CD4-positive, alpha-beta memory T cell (primary cell): ENCODE results near the gene ACD. TPM values are rescaled to one million over a fixed set of nuclear protein-coding genes. Genes with fewer than 3 reads are reported as not detected.
A peak's percentile ranks its signal among the peaks of the same experiment; 100 is the strongest.

Source experiments
- CTCF ChIA-PET: fragments of 350-600 bp; sonication (Branson Sonifier 250); formaldehyde crosslinking; loops from one replicate; lab custom pipeline; 2021; ENCODE audit warnings: inconsistent platforms; ENCODE audit not compliant: partially characterized antibody; lab: Charles Lee
- POLR2A ChIA-PET: fragments of 350-600 bp; sonication (Branson Sonifier 250); formaldehyde crosslinking; loops from one replicate; lab custom pipeline; 2021; ENCODE audit not compliant: partially characterized antibody; lab: Charles Lee
- DNase-seq, 5 donors: peaks; one replicate each; pipeline versions ENCODE4 v3.0.0 to v3.0.0-alpha.2; 2020 to 2022; ENCODE audit warnings: mixed read lengths in 1 of 5
- H3K27ac ChIP-seq: one replicate; pipeline ENCODE4 v1.7.0; 2013; ENCODE audit warnings: low read depth, low read length
- H3K27me3 ChIP-seq: 2 replicates; pipeline ENCODE4 v1.7.0; 2013; ENCODE audit warnings: mild to moderate bottlenecking, low read length, moderate library complexity; ENCODE audit not compliant: insufficient read depth
- H3K36me3 ChIP-seq: 2 replicates; pipeline ENCODE4 v1.7.0; 2013; ENCODE audit warnings: mild to moderate bottlenecking, low read length, moderate library complexity; ENCODE audit not compliant: insufficient read depth
- H3K4me1 ChIP-seq: 2 replicates; pipeline ENCODE4 v1.7.0; 2013; ENCODE audit warnings: mild to moderate bottlenecking, low read length, moderate library complexity; ENCODE audit not compliant: insufficient read depth
- H3K4me3 ChIP-seq, 2 donors: one replicate each; pipeline ENCODE4 v1.7.0; 2013; ENCODE audit warnings: low read length in 2 of 2, mild to moderate bottlenecking in 1 of 2
- H3K9me3 ChIP-seq, 2 donors: one replicate each; pipeline ENCODE4 v1.7.0; 2013; ENCODE audit warnings: low read length in 2 of 2, control low read depth in 1 of 2; ENCODE audit not compliant: control insufficient read depth in 1 of 2
- H3K27ac Mint-ChIP-seq, 7 donors: one replicate each; pipeline ENCODE4 v1.8.0; 2020 to 2021; ENCODE audit warnings: mixed read lengths in 7 of 7, mild to moderate bottlenecking in 6 of 7, inconsistent platforms in 3 of 7, moderate library complexity in 3 of 7
- H3K27me3 Mint-ChIP-seq, 2 donors: one replicate each; pipeline ENCODE4 v1.8.0; 2020 to 2021; ENCODE audit warnings: mixed read lengths in 2 of 2
- H3K36me3 Mint-ChIP-seq, 2 donors: one replicate each; pipeline ENCODE4 v1.8.0; 2020 to 2021; ENCODE audit warnings: mixed read lengths in 2 of 2, inconsistent platforms in 1 of 2, mild to moderate bottlenecking in 1 of 2
- H3K4me1 Mint-ChIP-seq, 4 donors: one replicate each; pipeline ENCODE4 v1.8.0; 2020 to 2021; ENCODE audit warnings: mixed read lengths in 4 of 4, mild to moderate bottlenecking in 1 of 4
- H3K4me3 Mint-ChIP-seq, 8 donors: one replicate each; pipeline ENCODE4 v1.8.0; 2020 to 2021; ENCODE audit warnings: mixed read lengths in 8 of 8, mild to moderate bottlenecking in 7 of 8, moderate library complexity in 6 of 8, inconsistent platforms in 3 of 8
- H3K9me3 Mint-ChIP-seq, 8 donors: one replicate each; pipeline ENCODE4 v1.8.0; 2020 to 2021; ENCODE audit warnings: mixed read lengths in 8 of 8, mild to moderate bottlenecking in 5 of 8, inconsistent platforms in 3 of 8, moderate library complexity in 1 of 8
- intact Hi-C: fragments of 100-400 bp; cut with micrococcal nuclease; formaldehyde crosslinking; loops from one replicate; pipeline ENCODE4 v1.15.1; 2023
- polyA plus RNA-seq, 2 donors: library from polyadenylated mRNA; unstranded; fragments of 300-500 nt; fragmentation: Illumina TruSeq; gene quantifications; one replicate each; pipeline ENCODE4 v1.2.3, GENCODE V29; 2021
- total RNA-seq, 2 experiments: library from RNA; stranded (reverse); gene quantifications; one replicate each; pipeline ENCODE4 v1.2.3, GENCODE V29; 2021

The ACD gene
- total and polyA plus RNA-seq, 4 experiments from 2014 or later: 33.3 to 50.6 (median 49.1) TPM

GRCh38 chr16:67676516-67676915 lies 16.5 kb upstream of the ACD start:
- Mint-ChIP-seq H3K36me3 (peaks cover 0 to 11% of the 10 kb centered on the region in 2 donors), H3K4me1 (peaks cover 3 to 12% (median 8%) of the 10 kb centered on the region in 4 donors), H3K4me3 (no peak overlapping the region), H3K27me3 (no peaks in the 10 kb centered on the region), H3K9me3 (no peaks in the 10 kb centered on the region), H3K27ac (peak overlapping the region in 5 of 7 donors; percentile 25 to 86 (median 62))
- POLR2A ChIA-PET: interaction anchor here (0.6 to 1.0 kb wide), 2 partner anchors 195 to 313 kb away, joined by 3 read pairs; partner anchors contain the start of gene ATP6V0D1
- intact Hi-C loops: no loop called here
- CTCF ChIA-PET: interaction anchor here (1.0 to 2.2 kb wide), 3 partner anchors 129 to 155 kb away, joined by 4 to 6 read pairs (median 4); no protein-coding TSS in a partner anchor
- H3K36me3 ChIP-seq: peaks cover 3% of the 10 kb centered on the region
- no peak for DNase-seq
- no peaks in the 10 kb centered on the region for H3K27me3 ChIP-seq
- no peak overlapping the region for H3K27ac ChIP-seq
- H3K4me1 ChIP-seq: no peaks in the 10 kb centered on the region
- H3K4me3 ChIP-seq: no peak overlapping the region
- no peaks in the 10 kb centered on the region for H3K9me3 ChIP-seq

GRCh38 chr16:67675999-67676398 lies 15.9 kb upstream of the ACD start:
- H3K4me3 Mint-ChIP-seq: no peak overlapping the region
- ChIA-PET POLR2A (no interaction called here), CTCF (interaction anchor here (1.7 to 2.2 kb wide), 2 partner anchors 140 to 155 kb away, joined by 4 to 6 read pairs; no protein-coding TSS in a partner anchor)
- H3K4me1 ChIP-seq: no peaks in the 10 kb centered on the region
- peaks cover 3 to 12% (median 8%) of the 10 kb centered on the region in 4 donors for H3K4me1 Mint-ChIP-seq
- no peaks in the 10 kb centered on the region for H3K27me3 Mint-ChIP-seq
- no peak overlapping the region for H3K4me3 ChIP-seq
- H3K27me3 ChIP-seq: no peaks in the 10 kb centered on the region
- peaks cover 0 to 11% of the 10 kb centered on the region in 2 donors for H3K36me3 Mint-ChIP-seq
- no peaks in the 10 kb centered on the region for H3K9me3 Mint-ChIP-seq
- intact Hi-C loops: no loop called here
- H3K9me3 ChIP-seq: no peaks in the 10 kb centered on the region
- H3K27ac ChIP-seq: no peak overlapping the region
- DNase-seq: no peak
- peaks cover 2% of the 10 kb centered on the region for H3K36me3 ChIP-seq
- peak overlapping the region in 2 of 7 donors; percentile 62 to 68 for H3K27ac Mint-ChIP-seq

GRCh38 chr16:67675579-67675935 lies 15.5 kb upstream of the ACD start:
- ChIA-PET CTCF (no interaction called here), POLR2A (no interaction called here)
- no peak overlapping the region for H3K4me3 Mint-ChIP-seq
- H3K4me1 Mint-ChIP-seq: peaks cover 3 to 12% (median 8%) of the 10 kb centered on the region in 4 donors
- no peaks in the 10 kb centered on the region for H3K9me3 Mint-ChIP-seq
- H3K27ac Mint-ChIP-seq: peak overlapping the region in 3 of 7 donors; percentile 31 to 68 (median 48)
- DNase-seq: no peak
- Histone ChIP-seq H3K27me3 (no peaks in the 10 kb centered on the region), H3K9me3 (no peaks in the 10 kb centered on the region), H3K27ac (no peak overlapping the region), H3K4me1 (no peaks in the 10 kb centered on the region), H3K4me3 (no peak overlapping the region), H3K36me3 (no peaks in the 10 kb centered on the region)
- intact Hi-C loops: no loop called here
- peaks cover 0 to 11% of the 10 kb centered on the region in 2 donors for H3K36me3 Mint-ChIP-seq
- H3K27me3 Mint-ChIP-seq: no peaks in the 10 kb centered on the region

- Histone ChIP-seq H3K4me1 (no peaks in the 10 kb centered on the region), H3K27ac (no peak overlapping the region), H3K4me3 (no peak overlapping the region), H3K36me3 (no peaks in the 10 kb centered on the region), H3K9me3 (no peaks in the 10 kb centered on the region), H3K27me3 (no peaks in the 10 kb centered on the region)
- H3K36me3 Mint-ChIP-seq: peaks cover 0 to 9% of the 10 kb centered on the region in 2 donors
- peak overlapping the region in 3 of 7 donors; percentile 29 to 76 (median 42) for H3K27ac Mint-ChIP-seq
- ChIA-PET CTCF (interaction anchor here (3.4 to 10.4 kb wide), 4 partner anchors 7 to 153 kb away, joined by 20 to 143 read pairs (median 27); partner anchors contain the start of gene GFOD2), POLR2A (no interaction called here)
- H3K4me1 Mint-ChIP-seq: peaks cover 3 to 12% (median 8%) of the 10 kb centered on the region in 4 donors
- no peaks in the 10 kb centered on the region for H3K27me3 Mint-ChIP-seq
- H3K4me3 Mint-ChIP-seq: no peak overlapping the region
- intact Hi-C loops: no loop called here
- no peak for DNase-seq
- no peaks in the 10 kb centered on the region for H3K9me3 Mint-ChIP-seq
Measured at GRCh38 chr16:67674851-67675578, 15.0 kb upstream of the ACD start.

- no peak for DNase-seq
Measured at GRCh38 chr16:67673712-67674580, 13.9 kb upstream of the ACD start.

GRCh38 chr16:67672739-67673662 lies 12.9 kb upstream of the ACD start:
- peak; percentile 40 to 60 (median 53) for DNase-seq
- CTCF ChIA-PET: interaction anchor here (0.6 to 10.4 kb wide), 25 partner anchors 9 to 262 kb away, joined by 3 to 143 read pairs (median 5); partner anchors contain the start of genes ACD, CTRL, EDC4 and GFOD2
- peaks cover 0 to 8% of the 10 kb centered on the region in 2 donors for H3K36me3 Mint-ChIP-seq
- H3K4me1 Mint-ChIP-seq: peaks cover 4 to 21% (median 9%) of the 10 kb centered on the region in 4 donors
- no peak overlapping the region for H3K27ac ChIP-seq
- POLR2A ChIA-PET: interaction anchor here (0.5 to 1.7 kb wide), 7 partner anchors 9 to 263 kb away, joined by 3 to 6 read pairs (median 3); partner anchors contain the start of gene PARD6A
- H3K4me1 ChIP-seq: peaks cover 5% of the 10 kb centered on the region
- no peaks in the 10 kb centered on the region for H3K9me3 Mint-ChIP-seq
- peak overlapping the region in 6 of 7 donors; percentile 30 to 77 (median 36) for H3K27ac Mint-ChIP-seq
- H3K4me3 Mint-ChIP-seq: no peak overlapping the region
- no peak overlapping the region for H3K4me3 ChIP-seq
- no peaks in the 10 kb centered on the region for H3K36me3 ChIP-seq
- no peaks in the 10 kb centered on the region for H3K27me3 Mint-ChIP-seq
- intact Hi-C loops: loop anchor here (2.0 kb wide), 1 partner anchor 64 kb away; no protein-coding TSS in a partner anchor
- H3K27me3 ChIP-seq: no peaks in the 10 kb centered on the region
- H3K9me3 ChIP-seq: no peaks in the 10 kb centered on the region

More at GRCh38 chr16:67673712-67674580, 13.9 kb upstream of the ACD start:
- peaks cover 3 to 14% (median 8%) of the 10 kb centered on the region in 4 donors for H3K4me1 Mint-ChIP-seq
- CTCF ChIA-PET: interaction anchor here (1.5 to 10.4 kb wide), 10 partner anchors 8 to 258 kb away, joined by 4 to 143 read pairs (median 14); partner anchors contain the start of genes CTRL and GFOD2
- Histone ChIP-seq H3K9me3 (no peaks in the 10 kb centered on the region), H3K27me3 (no peaks in the 10 kb centered on the region), H3K4me1 (no peaks in the 10 kb centered on the region), H3K4me3 (no peak overlapping the region), H3K27ac (no peak overlapping the region), H3K36me3 (no peaks in the 10 kb centered on the region)
- POLR2A ChIA-PET: interaction anchor here (0.5 to 1.6 kb wide), 2 partner anchors 115 to 255 kb away, joined by 3 read pairs; no protein-coding TSS in a partner anchor
- intact Hi-C loops: loop anchor here (2.0 kb wide), 1 partner anchor 63 kb away; no protein-coding TSS in a partner anchor
- no peaks in the 10 kb centered on the region for H3K27me3 Mint-ChIP-seq
- H3K27ac Mint-ChIP-seq: peak overlapping the region in 6 of 7 donors; percentile 29 to 76 (median 68)
- H3K4me3 Mint-ChIP-seq: no peak overlapping the region
- H3K9me3 Mint-ChIP-seq: no peaks in the 10 kb centered on the region
- peaks cover 0 to 11% of the 10 kb centered on the region in 2 donors for H3K36me3 Mint-ChIP-seq
